Urinary bladder (tissue), 4 donors: ENCODE results near the gene CDH15. TPM values are rescaled to one million over a fixed set of nuclear protein-coding genes. Genes with fewer than 3 reads are reported as not detected.
"Not testable (repeated sequence)": the region's sequence is repeated elsewhere in the genome, so short reads cannot be mapped to it uniquely, and the experiment has no call there.

Experiments used
- DNase-seq: peaks from one replicate; pipeline ENCODE4 v3.0.0-alpha.2; 2015; ENCODE audit errors: extremely low spot score
- H3K27ac ChIP-seq: one replicate; pipeline ENCODE4 v1.5.1; 2013; ENCODE audit warnings: low read depth, mild to moderate bottlenecking, moderate library complexity
- H3K36me3 ChIP-seq: one replicate; pipeline ENCODE4 v1.6.1; 2013; ENCODE audit warnings: mild to moderate bottlenecking, moderate library complexity; ENCODE audit not compliant: insufficient read depth
- H3K4me1 ChIP-seq: one replicate; pipeline ENCODE4 v1.6.1; 2013; ENCODE audit warnings: mild to moderate bottlenecking, moderate library complexity; ENCODE audit not compliant: insufficient read depth
- H3K4me3 ChIP-seq: one replicate; pipeline ENCODE4 v1.5.1; 2013; ENCODE audit warnings: low read depth, low read length
- WGBS: extraction: QIAGEN DNeasy Blood & Tissue Kit; methylation state at CpG from one replicate; pipeline ENCODE4 v1.1.7; 2013; 5-methylcytosine and 5-hydroxymethylcytosine counted together
- polyA plus RNA-seq: library from polyadenylated mRNA; stranded (reverse); fragments of 200-250 nt; gene quantifications from one replicate; pipeline ENCODE4 v1.2.3, GENCODE V29; 2013
- total RNA-seq: library from RNA; depleted of rRNA; stranded (reverse); fragments of >200 nt; gene quantifications from one replicate; pipeline ENCODE4 v1.2.3, GENCODE V29; 2014
- donor health status: healthy with polysubstance abuse.
- donor health status: healthy.

Gene CDH15
- total and polyA plus RNA-seq, 2 donors = 0.05 to 3.7 TPM

DNA sequence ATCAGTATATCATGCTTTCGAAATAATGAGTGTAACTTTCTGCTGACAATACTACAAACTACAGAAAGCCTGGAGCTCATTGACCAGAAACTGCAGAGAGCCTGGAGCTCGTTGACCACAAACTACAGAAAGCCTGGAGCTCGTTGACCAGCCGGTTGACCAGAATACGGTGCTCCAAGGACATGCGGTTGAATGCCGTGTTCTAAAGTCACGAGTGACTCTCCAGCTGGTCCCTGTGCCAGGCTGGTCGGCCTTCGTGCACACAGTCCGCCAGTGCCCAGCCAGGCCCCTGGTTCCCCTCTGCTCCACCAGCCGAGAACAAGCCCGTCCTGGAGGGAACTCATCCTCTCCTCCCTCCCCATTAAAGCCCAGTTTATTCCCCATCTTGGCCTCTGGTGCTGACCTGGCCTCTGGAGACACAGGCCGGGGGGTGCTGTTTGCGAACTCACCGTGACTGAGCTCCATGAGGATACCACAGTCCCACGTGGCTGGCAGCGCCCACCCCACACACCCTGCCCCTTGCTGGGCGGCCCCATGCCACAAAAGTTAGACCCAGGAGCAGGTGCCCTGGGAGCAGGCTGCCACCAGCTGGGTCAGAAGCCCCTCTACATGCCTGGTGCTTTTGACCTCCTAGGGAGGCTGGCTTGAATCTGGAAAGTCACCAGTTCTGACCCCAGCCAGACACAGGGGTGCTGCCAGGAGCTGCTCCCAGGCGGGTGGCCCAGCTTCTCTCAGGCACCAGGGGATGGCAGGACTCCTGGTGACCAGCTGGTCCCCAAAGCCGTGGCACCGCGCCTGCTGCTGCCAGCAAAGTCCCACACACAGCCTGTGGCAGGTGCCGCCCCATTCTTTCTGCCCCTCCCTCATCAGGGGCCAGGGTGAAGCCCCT, 15.5 kb upstream of the CDH15 start:
- H3K4me1 ChIP-seq = no peaks in the 10 kb centered on the region
- WGBS = 74% methylated on average over 24 of the region's 24 CpGs
- H3K27ac ChIP-seq = no peak overlapping the region
- no peak for DNase-seq
- H3K4me3 ChIP-seq = no peak overlapping the region
- no peaks in the 10 kb centered on the region for H3K36me3 ChIP-seq

DNA sequence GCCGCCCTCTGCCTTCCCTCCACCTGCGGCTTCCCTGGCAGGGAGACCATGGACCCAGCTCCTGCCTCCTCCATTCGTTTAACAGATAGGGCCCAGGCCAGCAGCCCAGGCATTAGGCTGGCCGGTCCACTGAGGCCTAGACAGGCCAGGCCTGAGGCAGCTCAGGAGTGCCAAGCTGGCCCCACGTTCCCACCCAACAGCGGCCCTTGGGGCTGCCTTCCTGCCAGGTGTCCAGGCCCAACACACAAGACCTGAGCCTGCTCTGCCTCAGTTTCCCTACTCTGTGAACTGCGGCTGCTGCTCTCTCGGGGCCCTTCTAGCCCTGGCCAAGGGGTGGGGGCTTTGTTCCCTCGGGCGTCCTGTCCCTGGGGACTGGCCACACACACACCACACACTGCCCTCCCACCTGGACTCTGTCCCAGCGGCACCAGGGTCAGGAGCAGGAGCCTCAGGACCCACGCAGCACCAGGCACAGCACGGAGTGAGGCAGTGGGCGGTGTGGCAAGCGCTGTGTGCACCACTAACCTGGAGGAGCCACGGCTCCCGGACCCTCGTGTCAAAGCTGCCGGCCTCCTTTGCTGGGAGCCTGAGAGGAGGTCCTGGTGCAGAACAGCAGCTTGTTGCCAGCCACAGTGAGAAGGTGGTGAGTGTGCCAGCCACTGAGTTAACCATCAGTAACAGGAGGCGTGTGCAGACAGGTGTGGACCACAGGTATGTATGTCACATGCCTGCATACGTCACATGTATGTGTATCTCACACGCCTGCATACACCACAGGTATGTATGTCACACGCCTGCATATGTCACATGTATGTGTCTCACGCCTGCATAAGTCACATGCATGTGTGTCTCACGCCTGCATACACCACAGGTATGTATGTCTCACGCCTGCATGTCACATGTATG, 14.6 kb upstream of the CDH15 start:
- 76% methylated on average over 26 of the region's 26 CpGs for WGBS
- H3K4me3 ChIP-seq = no peak overlapping the region
- no peaks in the 10 kb centered on the region for H3K36me3 ChIP-seq
- no peak overlapping the region for H3K27ac ChIP-seq
- no peak for DNase-seq
- no peaks in the 10 kb centered on the region for H3K4me1 ChIP-seq

DNA sequence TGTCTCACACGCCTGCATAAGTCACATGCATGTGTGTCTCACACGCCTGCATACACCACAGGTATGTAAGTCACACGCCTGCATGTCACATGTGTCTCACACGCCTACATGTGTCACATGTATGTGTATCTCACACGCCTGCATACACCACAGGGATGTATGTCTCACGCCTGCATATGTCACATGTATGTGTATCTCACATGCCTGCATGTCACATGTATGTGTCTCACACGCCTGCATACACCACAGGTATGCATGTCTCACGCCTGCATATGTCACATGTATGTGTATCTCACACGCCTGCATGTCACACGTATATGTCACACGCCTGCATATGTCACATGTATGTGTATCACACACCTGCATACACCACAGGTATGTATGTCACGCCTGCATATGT, 13.8 kb upstream of the CDH15 start:
- Histone ChIP-seq H3K4me3 (no peak overlapping the region), H3K36me3 (no peaks in the 10 kb centered on the region), H3K4me1 (no peaks in the 10 kb centered on the region), H3K27ac (no peak overlapping the region)
- 96% methylated on average over 12 of the region's 12 CpGs for WGBS
- no peak for DNase-seq

DNA sequence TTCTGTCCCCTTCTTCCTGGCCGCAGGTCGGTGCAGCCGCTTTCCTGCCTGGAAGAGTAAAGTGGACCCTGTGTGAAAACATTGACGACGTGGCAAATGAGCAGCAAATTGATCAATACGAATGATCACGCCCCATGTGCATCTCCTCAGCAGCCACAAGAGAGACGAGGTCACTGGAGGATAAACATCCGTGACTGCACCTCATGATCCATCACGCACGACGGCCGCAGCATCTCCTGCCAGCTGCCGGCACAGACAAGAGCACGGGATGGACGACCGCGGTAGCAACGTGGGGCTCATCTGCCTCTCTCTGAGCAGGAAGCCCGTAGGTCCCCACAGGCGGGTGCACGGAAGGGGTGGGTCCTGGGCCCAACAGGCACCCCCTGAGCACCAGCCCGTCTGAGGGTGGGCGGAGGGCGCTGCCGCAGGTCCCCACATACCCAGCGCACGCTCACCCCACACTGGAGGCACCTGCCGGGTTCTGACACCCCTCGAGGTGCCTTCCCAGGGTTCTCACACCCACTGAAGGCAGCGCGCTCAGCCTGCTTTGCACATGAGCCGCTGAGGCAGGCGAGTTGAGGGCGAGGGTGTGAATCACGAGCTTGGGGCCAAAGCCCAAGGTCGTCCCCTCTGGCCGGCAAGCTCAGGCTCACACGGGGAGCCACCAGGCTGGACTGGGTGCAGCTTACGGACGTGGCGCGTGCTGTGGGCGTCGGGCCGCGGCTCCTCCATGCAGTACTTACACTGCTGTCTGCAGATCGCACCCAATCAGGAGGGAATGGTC, 12.3 kb upstream of the CDH15 start:
- H3K27ac ChIP-seq = no peak overlapping the region
- DNase-seq = no peak
- no peaks in the 10 kb centered on the region for H3K36me3 ChIP-seq
- H3K4me1 ChIP-seq = no peaks in the 10 kb centered on the region
- 87% methylated on average over 48 of the region's 48 CpGs for WGBS
- no peak overlapping the region for H3K4me3 ChIP-seq

DNA sequence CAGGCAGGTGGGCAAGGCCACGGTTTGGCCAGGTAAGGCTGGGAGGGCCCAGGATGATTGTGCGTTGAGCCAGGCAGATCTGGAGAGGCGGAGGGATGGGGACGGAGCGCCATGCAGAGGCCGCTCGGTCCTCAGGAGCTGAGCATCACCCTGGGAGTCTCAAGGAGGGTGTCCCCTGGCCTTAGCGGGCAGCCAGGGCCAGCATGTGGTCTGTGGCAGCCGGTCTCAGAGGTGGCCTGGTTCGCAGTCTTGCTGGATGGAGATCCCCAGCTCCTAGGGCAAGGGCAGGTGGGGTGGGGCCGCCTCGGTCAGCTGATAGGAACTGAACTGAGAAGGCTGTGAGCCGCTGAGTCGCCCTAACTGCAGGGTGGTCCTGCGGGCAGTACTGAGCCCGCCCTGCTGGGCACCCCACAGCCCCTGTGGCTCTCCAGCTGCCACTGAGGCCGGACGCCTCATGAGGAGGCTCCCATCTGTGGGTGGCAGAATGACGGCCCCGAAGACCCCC, 11.6 kb upstream of the CDH15 start:
- H3K36me3 ChIP-seq = no peaks in the 10 kb centered on the region
- no peak overlapping the region for H3K4me3 ChIP-seq
- no peaks in the 10 kb centered on the region for H3K4me1 ChIP-seq
- WGBS = 87% methylated on average over 20 of the region's 20 CpGs
- no peak overlapping the region for H3K27ac ChIP-seq
- no peak for DNase-seq

DNA sequence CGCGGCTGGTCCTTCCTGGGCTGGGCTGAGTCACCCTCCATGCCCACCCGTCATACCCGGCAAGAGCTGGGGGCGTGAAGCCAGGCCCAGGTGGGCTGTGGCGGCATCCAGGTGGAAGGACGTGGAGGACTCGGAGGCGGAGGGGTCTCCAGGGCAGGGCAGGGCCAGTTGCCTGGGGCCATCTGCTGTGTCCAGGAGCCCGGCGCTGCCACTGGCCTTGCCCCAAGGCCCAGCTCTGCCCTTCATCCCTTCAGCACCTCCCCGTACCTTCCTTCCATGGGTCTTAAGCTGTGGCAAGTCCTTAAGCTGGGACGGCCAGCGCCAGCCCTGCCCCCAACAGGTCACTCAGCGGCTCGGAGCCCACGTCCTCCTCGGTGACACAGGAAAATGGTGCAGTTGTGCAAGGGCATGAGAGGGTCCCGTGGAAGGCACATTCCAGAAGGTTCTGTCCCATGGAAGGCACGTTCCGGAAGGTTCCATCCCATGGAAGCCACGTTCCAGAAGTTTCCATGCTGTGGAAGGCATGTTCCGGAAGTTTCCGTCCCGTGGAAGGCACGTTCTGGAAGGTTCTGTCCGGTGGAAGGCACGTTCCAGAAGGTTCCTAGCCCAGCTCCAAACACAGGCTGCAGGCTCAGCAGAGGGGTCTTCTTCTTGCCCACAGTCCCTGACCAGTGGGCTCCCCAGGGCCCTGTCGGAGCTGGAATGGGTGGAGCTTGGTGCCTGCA, 10.4 kb upstream of the CDH15 start:
- H3K4me3 ChIP-seq = no peak overlapping the region
- H3K4me1 ChIP-seq = no peaks in the 10 kb centered on the region
- 90% methylated on average over 29 of the region's 29 CpGs for WGBS
- no peaks in the 10 kb centered on the region for H3K36me3 ChIP-seq
- DNase-seq = no peak
- no peak overlapping the region for H3K27ac ChIP-seq

DNA sequence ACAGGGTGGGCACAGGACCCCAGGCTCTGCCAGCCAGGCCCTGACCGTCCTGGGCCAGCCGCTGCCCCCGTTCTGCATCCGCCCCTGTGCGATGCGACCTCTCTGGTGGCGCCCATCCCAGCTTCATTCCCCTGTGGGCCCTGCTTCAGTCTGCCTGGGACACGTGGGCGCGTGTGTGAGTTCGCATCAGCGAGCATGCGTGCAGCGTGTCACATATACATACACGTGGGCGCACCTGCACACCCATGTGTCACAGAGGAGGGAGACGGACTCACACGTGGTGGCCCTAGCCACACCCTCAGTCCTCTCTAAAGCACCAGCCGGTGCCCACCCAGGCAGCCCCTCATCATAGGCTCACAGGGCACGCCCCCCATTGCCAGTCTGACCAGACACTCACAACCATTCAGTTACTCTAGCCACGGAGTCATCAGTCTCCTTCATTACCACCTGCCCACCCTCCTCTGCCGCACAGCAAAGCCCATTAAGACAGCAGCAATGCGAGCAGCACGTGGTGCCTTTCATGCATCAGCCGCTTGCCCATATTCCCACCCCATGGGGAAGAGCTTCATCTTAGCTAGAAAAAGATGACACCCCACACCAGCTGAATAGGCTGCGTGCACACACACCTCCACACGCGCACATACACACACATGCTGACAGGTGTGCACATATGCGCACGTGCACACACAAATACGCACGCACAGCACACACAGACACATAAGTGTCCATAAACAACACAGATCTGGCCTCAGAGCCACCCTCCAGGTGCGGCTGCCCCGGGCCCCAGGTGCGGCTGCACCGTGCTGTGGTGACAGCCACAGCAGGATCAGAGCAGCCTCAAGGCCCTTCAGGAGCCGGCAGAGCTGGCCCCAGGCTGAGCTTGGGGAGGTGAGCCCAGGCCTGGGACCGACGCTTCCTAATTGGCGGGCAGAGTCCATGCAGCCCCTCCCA, 9.5 kb upstream of the CDH15 start:
- WGBS = 88% methylated on average over 40 of the region's 40 CpGs
- Histone ChIP-seq H3K27ac (no peak overlapping the region), H3K36me3 (no peaks in the 10 kb centered on the region), H3K4me1 (no peaks in the 10 kb centered on the region), H3K4me3 (no peak overlapping the region)
- no peak for DNase-seq

DNA sequence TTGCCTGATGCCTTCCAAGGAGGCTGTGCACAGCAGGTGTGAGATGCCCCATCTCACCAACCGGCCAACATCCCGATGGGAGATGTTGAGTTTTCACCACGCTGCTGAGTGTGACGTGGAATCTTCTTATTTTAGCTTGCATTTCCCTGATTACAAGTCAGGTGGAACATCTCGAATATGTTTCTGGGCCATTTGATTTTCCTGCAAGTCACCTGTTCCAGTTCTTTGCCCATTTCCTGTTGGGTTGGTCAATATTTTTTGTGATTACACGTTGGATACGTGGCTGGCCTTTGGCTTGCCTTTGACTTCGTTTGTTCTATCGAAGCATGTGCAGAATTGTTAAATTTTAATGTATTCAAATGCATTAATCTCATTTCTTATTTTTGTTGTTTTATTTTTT, 8.3 kb upstream of the CDH15 start:
- Histone ChIP-seq H3K4me3 (no peak overlapping the region), H3K36me3 (no peaks in the 10 kb centered on the region), H3K4me1 (no peaks in the 10 kb centered on the region), H3K27ac (no peak overlapping the region)
- 89% methylated on average over 9 of the region's 9 CpGs for WGBS
- DNase-seq = no peak

DNA sequence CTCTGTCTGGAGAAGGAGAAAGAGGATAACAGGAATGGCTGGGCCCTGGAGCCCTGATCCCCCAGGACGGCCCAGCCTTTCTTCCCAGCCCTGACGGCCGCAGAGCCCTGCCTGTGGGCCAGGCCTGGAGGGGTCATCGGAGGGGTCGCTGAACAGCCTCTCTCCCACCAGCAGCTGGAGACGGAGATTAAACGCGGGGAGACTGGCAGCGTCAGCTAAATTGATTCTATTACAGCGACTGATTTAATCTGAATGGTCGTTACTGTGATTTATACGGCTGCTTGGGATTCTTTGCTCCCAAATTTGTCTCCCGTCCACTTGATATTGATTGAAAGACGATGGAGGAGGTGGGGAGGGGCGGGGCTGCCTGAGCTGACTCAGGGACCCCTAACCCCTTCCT, 7.1 kb upstream of the CDH15 start:
- DNase-seq = no peak
- no peak overlapping the region for H3K27ac ChIP-seq
- no peaks in the 10 kb centered on the region for H3K36me3 ChIP-seq
- WGBS = 39% methylated on average over 15 of the region's 15 CpGs
- H3K4me3 ChIP-seq = no peak overlapping the region
- no peaks in the 10 kb centered on the region for H3K4me1 ChIP-seq

DNA sequence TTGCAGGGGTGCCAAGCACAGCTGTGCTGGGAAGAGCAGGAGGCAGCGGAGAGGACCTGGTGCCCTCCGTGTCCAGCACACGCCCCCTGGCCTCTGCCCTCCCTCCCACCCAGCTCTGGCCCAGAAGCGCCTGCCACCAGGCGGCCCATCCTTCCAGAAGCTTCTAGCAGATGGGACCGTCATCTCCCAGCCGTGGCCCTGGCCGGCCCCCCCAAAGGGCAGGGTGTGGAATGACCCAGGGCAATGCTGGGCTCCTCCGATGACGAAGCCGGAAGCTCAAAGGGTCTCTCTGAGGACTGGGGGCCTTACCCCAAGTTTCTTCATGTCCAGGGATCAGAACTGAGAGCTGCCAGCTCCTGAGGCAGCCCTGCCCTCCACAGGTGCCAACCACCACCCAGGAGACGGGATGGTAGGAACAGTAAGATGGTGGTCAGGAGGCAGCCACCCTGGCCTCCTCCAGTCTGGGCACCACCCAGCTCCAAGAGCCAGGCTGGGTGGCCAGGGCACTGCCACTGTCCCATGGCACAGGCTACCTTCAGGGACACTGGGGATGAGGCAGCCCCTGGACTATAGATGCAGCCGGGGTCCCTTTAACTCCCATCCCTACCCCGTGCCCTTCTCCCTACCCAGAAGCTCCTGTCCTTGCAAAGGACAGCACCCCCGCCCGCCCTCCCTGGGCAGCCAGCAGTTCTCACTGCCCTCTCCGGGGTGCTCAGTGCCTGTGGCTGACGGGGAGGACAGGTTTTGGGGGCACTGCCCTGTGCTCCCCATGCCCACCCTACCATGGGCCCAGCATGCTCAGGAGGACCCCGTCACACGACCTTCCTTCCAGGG, 6.5 kb upstream of the CDH15 start:
- WGBS = 73% methylated on average over 20 of the region's 20 CpGs

DNA sequence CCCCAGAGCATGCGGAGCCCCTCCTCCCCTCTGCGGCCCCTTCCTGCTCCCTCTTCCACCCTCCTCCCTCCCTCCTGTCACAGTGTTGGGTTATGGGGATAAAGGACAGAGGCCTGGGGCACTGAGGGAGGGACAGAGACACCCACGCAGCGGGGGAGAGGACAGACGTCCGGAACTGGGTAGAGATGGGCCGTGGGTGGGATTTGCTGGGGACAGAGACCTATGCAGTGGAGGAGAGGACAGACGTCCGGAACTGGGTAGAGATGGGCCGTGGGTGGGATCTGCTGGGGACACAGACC, 5.9 kb upstream of the CDH15 start:
- not testable (repeated sequence) for H3K4me3 ChIP-seq, DNase-seq, H3K27ac ChIP-seq, H3K4me1 ChIP-seq, H3K36me3 ChIP-seq
- 54% methylated on average over 10 of the region's 10 CpGs for WGBS

More for the DNA sequence above, 6.5 kb upstream of the CDH15 start:
- Histone ChIP-seq H3K4me3 (no peak overlapping the region), H3K36me3 (no peaks in the 10 kb centered on the region), H3K27ac (no peak overlapping the region), H3K4me1 (no peaks in the 10 kb centered on the region)
- no peak for DNase-seq
